CD4-positive, alpha-beta memory T cell (primary cell): Measurements from ENCODE around the gene FAM24A. TPM values are rescaled to one million over a fixed set of nuclear protein-coding genes. Genes with fewer than 3 reads are reported as not detected.
"Not testable (repeated sequence)": the region's sequence is repeated elsewhere in the genome, so short reads cannot be mapped to it uniquely, and the experiment has no call there.

ENCODE experiments used
- CTCF ChIA-PET: fragments of 350-600 bp; sonication (Branson Sonifier 250); formaldehyde crosslinking; loops from one replicate; lab custom pipeline; 2021; ENCODE audit warnings: inconsistent platforms; ENCODE audit not compliant: partially characterized antibody; lab: Charles Lee
- POLR2A ChIA-PET: fragments of 350-600 bp; sonication (Branson Sonifier 250); formaldehyde crosslinking; loops from one replicate; lab custom pipeline; 2021; ENCODE audit not compliant: partially characterized antibody; lab: Charles Lee
- DNase-seq, 5 donors: peaks; one replicate each; pipeline versions ENCODE4 v3.0.0 to v3.0.0-alpha.2; 2020 to 2022; ENCODE audit warnings: mixed read lengths in 1 of 5
- H3K27ac ChIP-seq: one replicate; pipeline ENCODE4 v1.7.0; 2013; ENCODE audit warnings: low read depth, low read length
- H3K27me3 ChIP-seq: 2 replicates; pipeline ENCODE4 v1.7.0; 2013; ENCODE audit warnings: mild to moderate bottlenecking, low read length, moderate library complexity; ENCODE audit not compliant: insufficient read depth
- H3K36me3 ChIP-seq: 2 replicates; pipeline ENCODE4 v1.7.0; 2013; ENCODE audit warnings: mild to moderate bottlenecking, low read length, moderate library complexity; ENCODE audit not compliant: insufficient read depth
- H3K4me1 ChIP-seq: 2 replicates; pipeline ENCODE4 v1.7.0; 2013; ENCODE audit warnings: mild to moderate bottlenecking, low read length, moderate library complexity; ENCODE audit not compliant: insufficient read depth
- H3K4me3 ChIP-seq, 2 donors: one replicate each; pipeline ENCODE4 v1.7.0; 2013; ENCODE audit warnings: low read length in 2 of 2, mild to moderate bottlenecking in 1 of 2
- H3K9me3 ChIP-seq, 2 donors: one replicate each; pipeline ENCODE4 v1.7.0; 2013; ENCODE audit warnings: low read length in 2 of 2, control low read depth in 1 of 2; ENCODE audit not compliant: control insufficient read depth in 1 of 2
- H3K27ac Mint-ChIP-seq, 7 donors: one replicate each; pipeline ENCODE4 v1.8.0; 2020 to 2021; ENCODE audit warnings: mixed read lengths in 7 of 7, mild to moderate bottlenecking in 6 of 7, inconsistent platforms in 3 of 7, moderate library complexity in 3 of 7
- H3K27me3 Mint-ChIP-seq, 2 donors: one replicate each; pipeline ENCODE4 v1.8.0; 2020 to 2021; ENCODE audit warnings: mixed read lengths in 2 of 2
- H3K36me3 Mint-ChIP-seq, 2 donors: one replicate each; pipeline ENCODE4 v1.8.0; 2020 to 2021; ENCODE audit warnings: mixed read lengths in 2 of 2, inconsistent platforms in 1 of 2, mild to moderate bottlenecking in 1 of 2
- H3K4me1 Mint-ChIP-seq, 4 donors: one replicate each; pipeline ENCODE4 v1.8.0; 2020 to 2021; ENCODE audit warnings: mixed read lengths in 4 of 4, mild to moderate bottlenecking in 1 of 4
- H3K4me3 Mint-ChIP-seq, 8 donors: one replicate each; pipeline ENCODE4 v1.8.0; 2020 to 2021; ENCODE audit warnings: mixed read lengths in 8 of 8, mild to moderate bottlenecking in 7 of 8, moderate library complexity in 6 of 8, inconsistent platforms in 3 of 8
- H3K9me3 Mint-ChIP-seq, 8 donors: one replicate each; pipeline ENCODE4 v1.8.0; 2020 to 2021; ENCODE audit warnings: mixed read lengths in 8 of 8, mild to moderate bottlenecking in 5 of 8, inconsistent platforms in 3 of 8, moderate library complexity in 1 of 8
- intact Hi-C: fragments of 100-400 bp; cut with micrococcal nuclease; formaldehyde crosslinking; loops from one replicate; pipeline ENCODE4 v1.15.1; 2023
- polyA plus RNA-seq, 2 donors: library from polyadenylated mRNA; unstranded; fragments of 300-500 nt; fragmentation: Illumina TruSeq; gene quantifications; one replicate each; pipeline ENCODE4 v1.2.3, GENCODE V29; 2021
- total RNA-seq, 2 experiments: library from RNA; stranded (reverse); gene quantifications; one replicate each; pipeline ENCODE4 v1.2.3, GENCODE V29; 2021

The FAM24A gene
- total and polyA plus RNA-seq, 4 experiments from 2014 or later: not detected

DNA sequence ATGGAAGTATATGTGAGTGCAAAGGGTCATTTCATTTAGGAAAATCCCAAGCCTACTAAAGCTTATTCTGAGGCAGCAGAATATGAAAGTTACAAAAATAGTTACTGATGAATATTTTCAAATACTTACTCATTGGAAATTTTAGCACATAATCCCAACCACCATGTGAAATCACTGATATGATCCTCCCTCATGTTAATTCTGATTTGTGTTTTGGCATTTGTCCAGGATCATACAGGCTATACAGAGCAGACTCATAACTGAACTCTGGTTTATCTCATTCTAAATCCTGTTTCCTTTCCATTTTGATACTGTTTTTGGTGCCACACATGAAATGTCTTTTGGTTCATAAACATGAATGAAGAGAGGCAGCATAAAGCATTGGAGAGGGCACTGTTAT is 27.6 kb upstream of the FAM24A start:
- H3K27ac Mint-ChIP-seq: no peak overlapping the region
- intact Hi-C loops: no loop called here
- CTCF ChIA-PET: interaction anchor here (1.3 kb wide), 1 partner anchor 71 kb away, joined by 3 read pairs; the partner anchor contains the start of gene C10orf88

DNA sequence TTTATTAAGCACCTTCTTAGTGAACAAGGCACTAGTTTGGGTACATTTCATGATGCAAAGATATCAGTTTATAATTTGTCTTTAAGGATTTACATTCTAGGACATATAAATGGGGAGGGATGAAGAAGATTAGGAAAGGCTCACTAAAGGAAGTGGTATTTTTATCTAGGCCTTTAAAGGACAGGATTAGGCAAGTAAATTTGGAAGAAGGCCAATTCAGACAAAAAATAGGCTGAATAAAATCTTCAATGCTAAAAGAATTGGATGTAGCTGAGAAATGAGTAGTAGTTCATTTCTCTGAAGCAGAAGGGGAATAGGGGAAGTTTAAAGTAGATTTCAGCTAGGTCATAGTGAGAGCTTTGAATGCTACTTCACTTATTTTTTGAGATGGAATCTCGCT is 26.2 kb upstream of the FAM24A start:
- H3K27me3 ChIP-seq: no peaks in the 10 kb centered on the region
- no peaks in the 10 kb centered on the region for H3K27me3 Mint-ChIP-seq
- no peak overlapping the region for H3K27ac Mint-ChIP-seq
- no peak for DNase-seq
- intact Hi-C loops: no loop called here
- no peaks in the 10 kb centered on the region for H3K9me3 ChIP-seq
- H3K36me3 Mint-ChIP-seq: peaks cover 3 to 8% of the 10 kb centered on the region in 2 donors
- CTCF ChIA-PET: no interaction called here
- no peak overlapping the region for H3K4me3 ChIP-seq
- H3K4me1 Mint-ChIP-seq: peaks cover 9 to 16% (median 13%) of the 10 kb centered on the region in 4 donors
- H3K36me3 ChIP-seq: no peaks in the 10 kb centered on the region
- POLR2A ChIA-PET: no interaction called here
- no peak overlapping the region for H3K4me3 Mint-ChIP-seq
- peaks cover 0 to 3% (median 0%) of the 10 kb centered on the region in 8 donors for H3K9me3 Mint-ChIP-seq
- peaks cover 7% of the 10 kb centered on the region for H3K4me1 ChIP-seq
- H3K27ac ChIP-seq: no peak overlapping the region

More for the DNA sequence above, 27.6 kb upstream of the FAM24A start:
- Mint-ChIP-seq H3K9me3 (peaks cover 0 to 3% (median 0%) of the 10 kb centered on the region in 8 donors), H3K27me3 (no peaks in the 10 kb centered on the region), H3K4me1 (peaks cover 19 to 30% (median 25%) of the 10 kb centered on the region in 4 donors), H3K36me3 (peaks cover 4 to 7% of the 10 kb centered on the region in 2 donors), H3K4me3 (no peak overlapping the region)
- no peak overlapping the region for H3K4me3 ChIP-seq
- peaks cover 20% of the 10 kb centered on the region for H3K4me1 ChIP-seq
- H3K36me3 ChIP-seq: no peaks in the 10 kb centered on the region
- DNase-seq: no peak
- H3K27ac ChIP-seq: no peak overlapping the region
- no peaks in the 10 kb centered on the region for H3K27me3 ChIP-seq
- POLR2A ChIA-PET: no interaction called here
- no peaks in the 10 kb centered on the region for H3K9me3 ChIP-seq

DNA sequence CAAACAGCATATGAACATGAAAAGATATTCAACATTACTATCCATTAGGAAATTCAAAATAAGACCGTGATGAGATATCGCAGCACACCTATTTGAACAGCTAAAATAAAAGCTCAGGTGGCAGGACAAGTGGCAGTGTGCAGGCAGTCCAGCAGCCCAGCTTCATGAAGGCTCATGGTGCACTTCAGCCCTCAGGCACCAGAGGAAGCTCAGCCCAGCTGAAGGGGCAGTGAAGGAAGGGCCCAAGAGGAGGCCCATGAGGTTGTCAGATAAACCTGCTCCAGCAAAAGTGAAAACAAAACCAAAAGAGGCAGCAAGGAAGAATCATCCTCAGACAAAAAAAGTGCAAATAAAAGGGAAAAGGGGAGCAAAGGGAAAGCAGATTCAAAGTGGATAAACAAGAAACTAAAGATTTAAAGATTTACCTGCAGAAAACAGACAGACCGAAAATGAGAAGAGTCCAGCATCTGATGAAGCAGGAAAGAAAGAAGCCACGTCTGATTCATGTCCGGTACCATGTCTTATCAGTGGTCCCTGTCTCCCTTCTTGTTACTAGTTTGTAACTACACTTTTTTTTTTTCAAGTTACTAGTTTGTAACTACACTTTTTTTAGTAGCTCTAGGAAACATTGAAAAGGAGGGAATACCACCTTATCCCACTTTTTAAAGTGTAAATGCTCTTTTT is 16.0 kb upstream of the FAM24A start:
- H3K27ac Mint-ChIP-seq: no peak overlapping the region
- H3K9me3 ChIP-seq: no peaks in the 10 kb centered on the region
- H3K4me3 Mint-ChIP-seq: no peak overlapping the region
- H3K9me3 Mint-ChIP-seq: peaks cover 0 to 3% (median 0%) of the 10 kb centered on the region in 8 donors
- no peaks in the 10 kb centered on the region for H3K27me3 ChIP-seq
- H3K4me1 Mint-ChIP-seq: no peaks in the 10 kb centered on the region
- intact Hi-C loops: no loop called here
- no peaks in the 10 kb centered on the region for H3K36me3 ChIP-seq
- no peak overlapping the region for H3K27ac ChIP-seq
- no peaks in the 10 kb centered on the region for H3K4me1 ChIP-seq
- no peak overlapping the region for H3K4me3 ChIP-seq
- CTCF ChIA-PET: interaction anchor here (0.6 kb wide), 1 partner anchor 40 kb away, joined by 3 read pairs; no protein-coding TSS in a partner anchor
- no peak for DNase-seq
- H3K36me3 Mint-ChIP-seq: peaks cover 0 to 6% of the 10 kb centered on the region in 2 donors
- POLR2A ChIA-PET: no interaction called here
- peaks cover 0 to 1% of the 10 kb centered on the region in 2 donors for H3K27me3 Mint-ChIP-seq

DNA sequence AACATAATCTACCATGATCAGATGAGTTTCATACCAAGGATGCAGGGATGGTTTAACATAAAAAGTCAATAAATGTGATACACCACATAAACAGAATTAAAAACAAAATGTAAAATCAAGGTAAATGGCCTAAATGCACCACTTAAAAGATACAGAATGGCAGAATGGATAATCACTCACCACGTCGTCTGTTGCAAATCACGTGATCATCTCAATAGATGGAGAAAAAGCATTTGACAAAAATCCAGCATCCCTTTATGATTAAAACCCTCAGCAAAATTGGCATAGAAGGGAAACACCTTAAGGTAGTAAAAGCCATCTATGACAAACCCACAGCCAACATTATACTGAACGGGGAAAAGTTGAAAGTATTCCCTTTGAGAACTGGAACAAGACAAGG is 6.5 kb upstream of the FAM24A start:
- CTCF ChIA-PET, H3K9me3 ChIP-seq, H3K4me1 Mint-ChIP-seq, DNase-seq, POLR2A ChIA-PET, H3K4me3 ChIP-seq, H3K4me1 ChIP-seq, H3K36me3 Mint-ChIP-seq, H3K27me3 ChIP-seq, H3K27ac ChIP-seq, H3K4me3 Mint-ChIP-seq, H3K27ac Mint-ChIP-seq, H3K36me3 ChIP-seq, intact Hi-C loops: not testable (repeated sequence)
- peaks cover 0 to 34% (median 21%) of the 10 kb centered on the region in 8 donors for H3K9me3 Mint-ChIP-seq
- peaks cover 10 to 22% of the 10 kb centered on the region in 2 donors for H3K27me3 Mint-ChIP-seq

DNA sequence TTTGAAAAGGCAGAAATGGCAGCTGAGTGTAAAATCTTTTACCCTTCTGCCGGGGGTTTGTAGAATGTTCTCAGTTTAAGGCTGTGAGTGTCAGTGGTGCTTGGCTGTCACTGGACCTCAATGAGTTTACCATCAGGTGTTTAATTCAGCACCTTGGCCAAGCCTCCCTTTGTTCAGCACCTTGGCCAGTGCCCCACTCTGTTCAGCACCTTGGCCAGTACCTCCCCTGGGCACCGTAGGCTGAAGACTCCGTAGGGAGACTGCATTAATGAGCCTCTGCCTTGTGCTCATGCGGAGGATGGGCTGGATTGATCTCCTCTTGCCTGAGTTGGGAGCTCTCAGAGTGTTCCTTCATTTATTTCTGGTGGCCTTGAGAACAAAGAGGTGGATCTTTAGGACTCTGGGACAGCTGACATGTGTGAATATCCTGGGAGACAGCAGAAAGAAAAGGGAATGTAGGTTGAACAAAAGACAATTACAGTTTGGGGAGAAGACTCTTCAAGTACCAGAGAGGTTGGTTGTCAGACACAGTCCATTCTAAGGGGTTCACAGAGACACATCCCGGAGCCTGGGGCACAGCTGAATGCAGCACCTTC is 1.6 kb downstream of the FAM24A start:
- Histone ChIP-seq H3K27ac (no peak overlapping the region), H3K4me1 (no peaks in the 10 kb centered on the region), H3K4me3 (no peak overlapping the region), H3K36me3 (no peaks in the 10 kb centered on the region), H3K9me3 (no peaks in the 10 kb centered on the region), H3K27me3 (no peaks in the 10 kb centered on the region)
- no peak overlapping the region for H3K27ac Mint-ChIP-seq
- peaks cover 3 to 9% of the 10 kb centered on the region in 2 donors for H3K27me3 Mint-ChIP-seq
- H3K4me1 Mint-ChIP-seq: no peaks in the 10 kb centered on the region
- POLR2A ChIA-PET: no interaction called here
- H3K9me3 Mint-ChIP-seq: peaks cover 0 to 7% (median 2%) of the 10 kb centered on the region in 8 donors
- H3K36me3 Mint-ChIP-seq: peaks cover 0 to 3% of the 10 kb centered on the region in 2 donors
- CTCF ChIA-PET: interaction anchor here (0.9 kb wide), 1 partner anchor 16 kb away, joined by 3 read pairs; no protein-coding TSS in a partner anchor
- H3K4me3 Mint-ChIP-seq: no peak overlapping the region
- peak; percentile 41 to 60 (median 43) for DNase-seq
- intact Hi-C loops: no loop called here

DNA sequence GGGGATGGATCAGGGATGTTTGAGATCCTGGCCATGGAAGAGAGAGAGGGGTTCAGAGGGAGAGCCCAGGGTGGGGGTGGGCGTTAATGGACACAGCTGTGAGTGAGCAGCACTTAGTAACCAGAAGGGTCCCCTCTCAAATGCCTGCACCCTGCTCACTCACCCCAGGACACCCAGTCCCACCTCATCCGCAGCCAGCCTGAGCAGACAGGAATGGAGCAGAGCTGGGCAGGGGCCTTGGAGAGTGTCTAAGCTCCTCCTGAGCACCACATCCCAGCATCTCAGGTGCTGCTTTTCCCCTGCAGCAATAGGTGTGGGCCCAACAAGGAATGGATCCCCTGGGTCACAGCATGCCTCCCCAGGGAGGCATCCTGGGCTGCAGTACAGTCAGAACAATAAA is 5.3 kb downstream of the FAM24A start:
- no peak overlapping the region for H3K4me3 ChIP-seq
- H3K4me1 ChIP-seq: no peaks in the 10 kb centered on the region
- H3K27me3 Mint-ChIP-seq: peaks cover 3 to 9% of the 10 kb centered on the region in 2 donors
- POLR2A ChIA-PET: no interaction called here
- peaks cover 0 to 9% (median 3%) of the 10 kb centered on the region in 8 donors for H3K9me3 Mint-ChIP-seq
- no peaks in the 10 kb centered on the region for H3K4me1 Mint-ChIP-seq
- H3K27ac ChIP-seq: no peak overlapping the region
- no peaks in the 10 kb centered on the region for H3K27me3 ChIP-seq
- intact Hi-C loops: no loop called here
- no peak overlapping the region for H3K27ac Mint-ChIP-seq
- H3K36me3 ChIP-seq: no peaks in the 10 kb centered on the region
- peaks cover 0 to 3% of the 10 kb centered on the region in 2 donors for H3K36me3 Mint-ChIP-seq
- no peak for DNase-seq
- no peaks in the 10 kb centered on the region for H3K9me3 ChIP-seq
- CTCF ChIA-PET: no interaction called here
- H3K4me3 Mint-ChIP-seq: no peak overlapping the region

DNA sequence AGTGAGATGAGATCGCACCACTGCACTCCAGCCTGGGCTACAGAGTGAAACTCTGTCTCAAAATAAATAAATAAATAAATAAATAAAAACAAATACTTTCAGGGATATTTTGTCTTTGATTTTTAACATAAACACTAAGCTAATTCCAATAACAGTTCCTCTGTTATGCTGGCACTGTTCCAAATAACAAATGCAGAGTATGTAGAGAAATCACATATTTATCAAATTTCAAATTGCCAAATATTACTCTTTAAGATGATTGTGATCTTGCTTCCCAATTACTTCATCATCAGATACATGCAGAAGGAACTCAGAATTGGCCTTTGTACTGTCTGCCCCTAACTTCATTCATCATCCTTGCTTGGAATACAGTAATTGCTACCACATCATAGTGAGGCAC is 19.7 kb downstream of the FAM24A start:
- no peaks in the 10 kb centered on the region for H3K9me3 Mint-ChIP-seq
- no peak overlapping the region for H3K4me3 Mint-ChIP-seq
- no peaks in the 10 kb centered on the region for H3K9me3 ChIP-seq
- no peak for DNase-seq
- intact Hi-C loops: no loop called here
- H3K4me1 Mint-ChIP-seq: peaks cover 0 to 3% (median under 1%) of the 10 kb centered on the region in 4 donors
- no peak overlapping the region for H3K27ac Mint-ChIP-seq
- peaks cover 7 to 9% of the 10 kb centered on the region in 2 donors for H3K36me3 Mint-ChIP-seq
- no peaks in the 10 kb centered on the region for H3K36me3 ChIP-seq
- no peaks in the 10 kb centered on the region for H3K27me3 ChIP-seq
- CTCF ChIA-PET: no interaction called here
- H3K27me3 Mint-ChIP-seq: no peaks in the 10 kb centered on the region
- no peaks in the 10 kb centered on the region for H3K4me1 ChIP-seq
- H3K27ac ChIP-seq: no peak overlapping the region
- no peak overlapping the region for H3K4me3 ChIP-seq
- POLR2A ChIA-PET: no interaction called here
